Epithelial cell of proximal tubule (primary cell): Measurements from ENCODE around the gene C11orf21. TPM values are rescaled to one million over a fixed set of nuclear protein-coding genes. Genes with fewer than 3 reads are reported as not detected.
A peak's percentile ranks its signal among the peaks of the same experiment; 100 is the strongest.

Experiments
- DNase-seq: peaks from one replicate; pipeline ENCODE4 v3.0.0-alpha.2; 2011; ENCODE audit warnings: low read depth
- H3K4me3 ChIP-seq: 2 replicates; pipeline ENCODE4 v1.5.1; 2011; ENCODE audit warnings: low read depth, mild to moderate bottlenecking, low read length
- total RNA-seq: library from RNA; depleted of rRNA; stranded (reverse); fragments of >200 nt; gene quantifications from 2 replicates; pipeline ENCODE4 v1.2.3, GENCODE V29; 2015
- TF ChIP-seq, protein P1 (sequence below): conservative IDR thresholded peaks from 2 replicates; pipeline ENCODE4 v1.5.1; 2012; ENCODE audit warnings: low read depth, mild to moderate bottlenecking, low read length

The C11orf21 gene
- total RNA-seq, 1 donor from 2014 or later: not detected

DNA sequence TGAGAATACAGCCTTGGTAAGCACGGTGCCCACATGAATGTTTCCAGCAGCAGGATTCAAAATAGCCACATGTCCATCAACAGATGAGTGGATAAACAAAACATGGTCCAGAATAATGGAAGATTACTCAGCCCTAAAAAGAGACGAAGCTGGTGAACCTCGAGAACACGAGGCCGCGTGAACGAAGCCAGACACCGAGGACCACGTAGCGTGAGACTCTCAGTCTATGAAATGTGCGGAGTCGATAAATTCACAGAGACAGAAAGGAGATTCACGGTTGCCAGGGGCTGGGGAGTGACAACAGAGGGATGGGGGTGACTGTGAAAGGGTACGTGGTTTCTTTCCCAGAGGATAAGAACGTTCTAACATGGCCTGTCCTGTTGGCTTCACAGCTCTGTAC, 28.4 kb downstream of the C11orf21 start:
- H3K4me3 ChIP-seq: no peak overlapping the region
- TF ChIP-seq, protein P1, sequence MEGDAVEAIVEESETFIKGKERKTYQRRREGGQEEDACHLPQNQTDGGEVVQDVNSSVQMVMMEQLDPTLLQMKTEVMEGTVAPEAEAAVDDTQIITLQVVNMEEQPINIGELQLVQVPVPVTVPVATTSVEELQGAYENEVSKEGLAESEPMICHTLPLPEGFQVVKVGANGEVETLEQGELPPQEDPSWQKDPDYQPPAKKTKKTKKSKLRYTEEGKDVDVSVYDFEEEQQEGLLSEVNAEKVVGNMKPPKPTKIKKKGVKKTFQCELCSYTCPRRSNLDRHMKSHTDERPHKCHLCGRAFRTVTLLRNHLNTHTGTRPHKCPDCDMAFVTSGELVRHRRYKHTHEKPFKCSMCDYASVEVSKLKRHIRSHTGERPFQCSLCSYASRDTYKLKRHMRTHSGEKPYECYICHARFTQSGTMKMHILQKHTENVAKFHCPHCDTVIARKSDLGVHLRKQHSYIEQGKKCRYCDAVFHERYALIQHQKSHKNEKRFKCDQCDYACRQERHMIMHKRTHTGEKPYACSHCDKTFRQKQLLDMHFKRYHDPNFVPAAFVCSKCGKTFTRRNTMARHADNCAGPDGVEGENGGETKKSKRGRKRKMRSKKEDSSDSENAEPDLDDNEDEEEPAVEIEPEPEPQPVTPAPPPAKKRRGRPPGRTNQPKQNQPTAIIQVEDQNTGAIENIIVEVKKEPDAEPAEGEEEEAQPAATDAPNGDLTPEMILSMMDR: no peak
- no peak for DNase-seq

DNA sequence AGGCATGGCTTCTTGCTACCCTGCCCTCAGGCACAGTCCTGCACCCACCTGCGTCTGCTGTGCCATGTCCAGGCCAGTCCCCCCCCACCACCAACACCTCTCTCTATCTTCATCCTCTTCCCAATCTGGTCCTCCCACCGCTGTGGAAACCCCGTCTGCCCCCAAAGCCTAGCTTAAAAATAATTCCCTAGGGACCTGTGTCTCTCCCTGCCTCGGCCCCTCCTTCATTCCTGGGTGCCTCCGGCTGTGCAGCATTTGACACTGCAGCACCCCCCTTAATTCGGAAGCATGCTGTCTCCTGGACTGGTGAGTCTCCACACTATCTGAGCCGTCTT, 28.8 kb downstream of the C11orf21 start:
- no peak overlapping the region for H3K4me3 ChIP-seq
- TF ChIP-seq, protein P1: no peak
- no peak for DNase-seq

DNA sequence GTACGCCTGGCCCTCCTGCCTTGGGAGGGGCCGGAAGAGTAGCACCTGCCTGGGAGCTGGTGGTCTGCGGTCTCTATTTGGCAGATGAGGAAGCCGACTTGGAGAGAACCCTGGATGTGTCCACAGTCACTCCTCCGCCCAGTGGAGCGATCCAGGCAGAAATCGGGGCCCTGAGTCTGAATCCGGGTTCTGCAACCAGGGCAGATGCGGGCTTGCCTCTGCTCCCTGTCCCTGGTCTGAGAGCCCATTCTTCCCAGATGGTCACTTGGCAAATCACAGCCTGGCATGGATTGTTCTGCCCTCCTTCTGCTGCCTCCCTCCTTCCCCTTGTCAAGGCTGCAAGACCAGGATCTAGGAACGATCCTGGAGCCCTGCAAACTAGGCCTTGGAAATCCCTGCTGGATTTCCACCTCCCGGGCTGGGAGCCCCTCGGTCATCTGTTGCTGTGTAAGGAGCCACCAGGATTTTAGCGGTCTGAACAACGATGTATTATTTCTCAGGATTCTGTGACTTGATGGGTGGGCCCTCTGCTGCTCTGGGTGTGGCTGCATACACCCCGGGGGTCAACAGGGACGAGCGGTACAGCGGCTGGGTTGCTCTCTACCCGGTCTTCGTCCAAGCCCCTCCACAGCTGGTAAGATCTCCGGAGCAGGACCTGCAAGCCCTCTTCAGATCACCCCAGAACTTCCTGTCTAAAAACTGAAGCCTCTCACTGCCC, 29.3 kb downstream of the C11orf21 start:
- no peak overlapping the region for H3K4me3 ChIP-seq
- TF ChIP-seq, protein P1: no peak
- no peak for DNase-seq

DNA sequence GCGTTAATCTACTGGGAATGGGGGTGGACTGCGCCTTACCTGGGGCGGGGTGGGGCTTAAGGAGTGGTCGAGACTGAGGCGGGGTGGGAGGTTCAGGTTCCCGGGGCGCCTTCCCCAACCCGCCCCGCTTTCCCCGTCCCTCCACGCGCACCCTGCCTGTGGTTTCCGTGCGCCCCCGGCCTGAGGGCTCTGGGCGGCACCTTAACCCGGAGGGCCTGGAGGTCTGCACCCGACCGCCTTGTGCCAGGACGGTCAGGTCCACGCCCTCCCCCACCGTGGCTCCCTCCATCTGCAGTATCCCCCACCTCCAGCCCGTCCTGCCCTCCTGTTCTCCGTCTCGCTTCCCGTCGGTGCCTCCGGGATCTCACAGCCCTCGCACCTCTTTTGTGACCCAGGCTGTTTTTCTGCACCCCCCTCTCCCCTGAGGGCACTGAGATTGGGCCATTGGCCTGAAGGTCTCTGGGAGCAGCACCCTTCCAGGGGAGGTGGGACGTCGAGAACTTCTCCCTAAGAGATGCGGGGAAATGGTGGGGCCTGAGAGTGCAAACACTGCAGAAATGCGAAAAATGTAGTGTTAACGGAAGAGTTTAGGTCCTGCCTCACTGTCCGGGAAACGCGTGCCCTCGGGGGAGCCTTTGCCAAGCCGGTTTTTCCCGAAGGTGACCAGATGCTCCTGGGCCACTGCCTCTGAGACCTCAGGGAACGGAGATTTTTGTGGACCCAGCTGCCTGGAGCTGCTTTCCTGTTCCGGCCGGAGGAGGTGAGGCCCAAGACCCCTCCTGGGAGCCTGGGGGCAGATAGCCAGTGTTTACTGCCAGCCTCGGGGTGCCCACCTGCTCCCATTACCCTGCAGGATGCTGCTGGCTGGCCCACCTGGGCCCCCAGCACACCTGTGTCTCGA, 30.1 kb downstream of the C11orf21 start:
- no peak overlapping the region for H3K4me3 ChIP-seq
- DNase-seq: no peak
- TF ChIP-seq, protein P1: no peak

DNA sequence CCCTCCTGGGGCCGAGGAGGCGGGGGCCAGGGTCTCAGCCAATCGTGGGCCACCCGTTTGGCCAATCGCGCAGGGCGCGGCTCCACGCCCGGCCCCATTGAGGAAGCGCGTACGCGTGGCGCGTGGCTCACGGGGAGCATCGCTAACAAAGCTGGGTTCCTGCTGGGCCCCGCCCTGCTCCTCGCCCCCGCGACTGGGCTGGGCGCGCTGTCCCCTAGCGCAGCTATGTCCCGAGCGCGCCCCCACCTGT, 30.7 kb downstream of the C11orf21 start:
- H3K4me3 ChIP-seq: no peak overlapping the region
- TF ChIP-seq, protein P1: no peak
- DNase-seq: no peak

DNA sequence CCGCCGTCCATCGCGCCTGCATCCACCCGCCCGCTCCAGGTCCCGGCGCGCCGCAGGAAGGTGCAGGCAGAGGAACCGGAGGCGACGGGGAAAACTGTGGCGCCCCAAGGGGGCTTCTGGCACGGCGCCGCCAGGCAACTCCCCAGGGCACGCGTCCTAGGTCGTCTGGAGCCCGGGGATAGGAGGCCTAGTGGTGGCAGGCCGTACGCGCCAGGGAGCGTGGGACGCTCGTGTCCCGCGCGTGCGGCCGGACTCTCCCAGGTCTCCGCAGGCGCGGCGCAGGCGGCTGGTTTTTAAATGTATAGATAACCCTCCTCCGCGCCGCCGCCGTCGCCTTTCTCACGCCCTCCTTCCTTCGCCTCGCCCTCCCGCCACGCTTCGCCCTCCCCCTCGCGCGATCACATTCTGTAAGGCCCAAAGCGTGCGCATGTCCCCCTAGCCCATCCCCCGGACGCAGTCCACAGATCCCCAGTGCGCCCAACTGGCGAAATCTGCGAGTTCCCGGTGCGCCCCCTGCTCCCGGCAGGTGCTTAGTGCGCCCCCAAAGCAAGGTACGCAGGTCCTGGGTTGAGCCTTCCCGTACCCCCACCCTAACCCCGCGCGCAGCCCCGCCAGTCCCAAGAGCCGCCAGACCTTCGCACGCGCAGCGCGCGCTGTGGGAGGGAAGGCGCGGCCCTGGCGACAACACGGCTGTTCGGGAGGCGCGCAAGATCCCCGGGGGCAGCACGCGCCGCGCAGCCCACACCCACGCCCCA, 31.2 kb downstream of the C11orf21 start, which contains the start of gene ASCL2:
TSS of gene ASCL2 (minus strand) at position 267 of the 755 bp plus-strand sequence. CDS start at position 11, 256 bp downstream.
- TF ChIP-seq, protein P1: no peak
- DNase-seq: no peak
- peak within 1 kb of the TSS; percentile 31 for H3K4me3 ChIP-seq
